Esophagus muscularis mucosa (tissue), 3 donors: ENCODE data around the gene HOXC9.

Experiments used
- POLR2A ChIP-seq: fragments of 450-650 bp; IDR thresholded peaks from one replicate; pipeline ENCODE4 v1.6.1; 2017; ENCODE audit warnings: antibody characterized with exemption, moderate library complexity, mild to moderate bottlenecking, low read depth
- TF ChIP-seq, protein P1 (sequence below), 3 experiments: fragments of 200-600 bp in 2 of 3; fragments of 450-650 bp in 1 of 3; sonication (generic) in 2 of 3; IDR thresholded peaks; one replicate each; pipeline ENCODE4 v1.5.1; 2017 to 2019; ENCODE audit warnings: antibody characterized with exemption in 3 of 3, mild to moderate bottlenecking in 2 of 3, moderate library complexity in 1 of 3

DNA sequence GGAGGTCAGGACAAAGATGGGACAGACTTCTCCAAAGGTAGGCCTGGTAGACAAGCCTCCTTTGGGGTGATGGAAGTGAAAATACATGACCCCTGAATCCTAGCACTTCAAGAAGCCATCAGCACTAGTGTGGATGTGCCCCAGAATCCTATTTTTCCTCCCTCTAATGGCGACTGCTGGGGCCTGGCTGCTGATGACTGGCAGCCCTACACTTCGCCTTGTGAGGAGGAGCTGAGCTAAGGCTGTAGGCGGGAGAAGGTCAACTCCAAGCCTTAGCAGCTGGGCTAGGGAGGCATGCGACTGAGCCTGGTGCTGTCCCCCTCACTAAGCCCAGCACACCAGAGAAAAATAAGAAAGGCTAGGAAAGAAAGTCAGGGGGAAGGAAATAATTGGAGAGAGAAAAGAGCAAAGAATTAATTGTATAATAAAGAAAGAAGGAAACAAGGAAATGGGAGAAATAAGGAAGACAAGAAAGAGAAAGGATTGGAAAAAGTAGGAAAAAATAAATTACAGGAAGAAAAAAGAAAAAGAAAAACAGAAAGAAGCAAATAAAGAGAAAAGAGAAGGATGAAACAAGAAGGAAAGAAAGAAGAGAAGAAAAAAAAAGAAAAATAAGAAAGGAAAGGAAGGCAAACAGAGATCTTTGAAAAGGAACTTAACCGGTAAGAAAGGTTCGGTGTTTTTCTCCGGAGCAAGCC lies 19.7 kb upstream of the HOXC9 start:
- TF ChIP-seq, protein P1, sequence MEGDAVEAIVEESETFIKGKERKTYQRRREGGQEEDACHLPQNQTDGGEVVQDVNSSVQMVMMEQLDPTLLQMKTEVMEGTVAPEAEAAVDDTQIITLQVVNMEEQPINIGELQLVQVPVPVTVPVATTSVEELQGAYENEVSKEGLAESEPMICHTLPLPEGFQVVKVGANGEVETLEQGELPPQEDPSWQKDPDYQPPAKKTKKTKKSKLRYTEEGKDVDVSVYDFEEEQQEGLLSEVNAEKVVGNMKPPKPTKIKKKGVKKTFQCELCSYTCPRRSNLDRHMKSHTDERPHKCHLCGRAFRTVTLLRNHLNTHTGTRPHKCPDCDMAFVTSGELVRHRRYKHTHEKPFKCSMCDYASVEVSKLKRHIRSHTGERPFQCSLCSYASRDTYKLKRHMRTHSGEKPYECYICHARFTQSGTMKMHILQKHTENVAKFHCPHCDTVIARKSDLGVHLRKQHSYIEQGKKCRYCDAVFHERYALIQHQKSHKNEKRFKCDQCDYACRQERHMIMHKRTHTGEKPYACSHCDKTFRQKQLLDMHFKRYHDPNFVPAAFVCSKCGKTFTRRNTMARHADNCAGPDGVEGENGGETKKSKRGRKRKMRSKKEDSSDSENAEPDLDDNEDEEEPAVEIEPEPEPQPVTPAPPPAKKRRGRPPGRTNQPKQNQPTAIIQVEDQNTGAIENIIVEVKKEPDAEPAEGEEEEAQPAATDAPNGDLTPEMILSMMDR (IDR thresholded peaks at IDR 0.05): no peak
- no peak for TF ChIP-seq POLR2A
